Measurements from ENCODE around the gene OR51L1.
"Not testable (repeated sequence)": the region's sequence is repeated elsewhere in the genome, so short reads cannot be mapped to it uniquely, and the experiment has no call there.

The OR51L1 gene, protein sequence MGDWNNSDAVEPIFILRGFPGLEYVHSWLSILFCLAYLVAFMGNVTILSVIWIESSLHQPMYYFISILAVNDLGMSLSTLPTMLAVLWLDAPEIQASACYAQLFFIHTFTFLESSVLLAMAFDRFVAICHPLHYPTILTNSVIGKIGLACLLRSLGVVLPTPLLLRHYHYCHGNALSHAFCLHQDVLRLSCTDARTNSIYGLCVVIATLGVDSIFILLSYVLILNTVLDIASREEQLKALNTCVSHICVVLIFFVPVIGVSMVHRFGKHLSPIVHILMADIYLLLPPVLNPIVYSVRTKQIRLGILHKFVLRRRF

DNA sequence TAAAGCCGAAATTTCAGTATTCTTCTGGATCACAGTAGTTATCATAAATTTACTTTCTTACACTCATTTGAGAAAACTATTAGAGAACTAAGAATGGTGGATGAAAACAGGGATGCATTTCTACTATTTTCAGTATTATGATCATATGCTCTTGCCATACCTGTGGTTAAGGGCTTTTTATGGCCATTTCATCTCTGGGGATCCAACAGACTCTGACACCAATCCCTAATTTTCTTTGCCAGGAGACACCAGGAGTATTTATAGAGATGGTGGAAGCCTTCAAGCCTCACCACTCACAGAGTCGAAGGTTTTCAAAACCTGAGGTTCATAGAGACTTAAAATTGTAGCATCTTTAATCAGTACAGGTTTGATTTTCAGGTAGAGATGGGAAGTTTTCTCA is at the start of gene OR51L1:
TSS of gene OR51L1 (plus strand) at position 301 of the 400 bp plus-strand sequence. CDS start 4,132 bp downstream, outside the sequence.
- no peak for DNase-seq

DNA sequence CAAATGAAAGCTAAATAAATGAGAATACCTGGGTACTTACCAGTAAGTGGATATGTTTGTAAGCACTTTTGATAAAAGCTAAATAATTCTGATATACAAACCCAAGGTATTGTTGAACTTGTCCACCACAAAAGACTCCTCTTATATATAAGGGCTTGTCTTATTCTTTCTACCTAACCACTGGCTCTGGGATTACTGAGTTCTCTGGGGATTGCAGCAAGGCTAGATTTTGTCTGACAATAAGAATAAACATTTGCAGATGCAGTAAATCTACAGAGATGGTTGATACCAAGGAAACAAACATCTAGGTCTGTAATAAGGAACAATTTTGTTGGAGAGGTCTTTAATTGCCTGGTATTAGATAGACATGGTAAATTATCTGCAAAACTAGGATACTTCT is 47.1 kb upstream of the OR51L1 start, which contains the start of gene OR51A4:
TSS of gene OR51A4 (minus strand) at position 101 of the 400 bp plus-strand sequence. CDS start 505 bp downstream, outside the sequence.
- no peak for DNase-seq

DNA sequence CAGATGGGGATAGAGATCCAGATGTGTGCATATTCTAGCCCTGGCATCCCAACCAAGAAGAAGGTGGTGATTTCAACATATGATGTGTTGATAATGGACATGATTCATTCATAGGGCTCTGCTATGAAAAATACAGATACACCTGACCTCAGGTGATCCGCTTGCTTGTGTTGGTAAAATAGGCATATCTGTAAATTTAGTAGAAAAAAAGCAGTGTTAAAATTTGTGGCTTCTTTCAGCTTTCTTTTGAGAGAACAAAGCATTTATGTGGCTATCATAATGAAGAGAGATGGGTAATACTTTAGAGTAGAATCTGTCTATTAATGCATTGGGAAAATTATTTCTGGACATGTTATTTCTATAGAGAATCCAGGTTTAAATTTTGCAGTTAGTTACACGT is 39.0 kb upstream of the OR51L1 start, which contains the start of gene OR51A2:
TSS of gene OR51A2 (minus strand) at position 101 of the 400 bp plus-strand sequence. CDS start at position 101, 0 bp downstream.
- DNase-seq = not testable (repeated sequence)

DNA sequence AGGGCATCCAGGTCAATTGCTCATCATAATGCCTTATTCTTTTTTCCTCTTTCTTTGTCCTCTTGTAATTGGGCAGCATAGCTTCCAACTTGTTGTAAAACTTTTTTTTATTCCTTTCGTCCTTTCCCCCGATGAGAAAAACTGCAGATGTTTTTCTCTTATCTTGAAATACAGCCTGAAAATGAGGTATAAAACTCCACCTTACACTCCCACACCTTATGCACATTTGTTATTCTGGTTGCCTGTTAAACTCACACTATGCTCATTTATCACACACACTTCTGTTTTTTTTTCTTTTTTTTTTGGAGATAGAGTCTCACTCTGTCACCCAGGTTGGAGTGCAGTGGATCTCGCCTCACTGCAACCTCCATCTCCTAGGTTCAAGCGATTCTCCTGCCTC is 37.3 kb upstream of the OR51L1 start:
- DNase-seq = no peak

DNA sequence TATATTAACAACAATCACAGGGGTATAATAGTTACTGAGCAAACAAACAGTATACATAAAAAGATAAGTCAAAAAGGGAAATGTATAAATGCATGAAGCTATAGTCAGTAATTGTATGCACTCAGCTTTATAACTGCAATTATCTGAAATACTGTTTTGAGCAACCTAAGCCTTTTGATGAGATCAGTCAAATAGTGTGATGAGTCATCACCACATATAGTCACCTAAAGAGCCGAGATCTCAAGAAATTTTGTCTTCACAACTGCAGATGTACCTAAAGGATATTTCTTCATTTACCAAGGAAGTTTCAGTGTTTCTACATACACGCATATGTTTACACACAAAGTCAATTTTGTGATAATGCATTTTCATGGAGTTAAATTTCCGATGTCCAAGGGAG is 33.8 kb upstream of the OR51L1 start:
- no peak for DNase-seq

DNA sequence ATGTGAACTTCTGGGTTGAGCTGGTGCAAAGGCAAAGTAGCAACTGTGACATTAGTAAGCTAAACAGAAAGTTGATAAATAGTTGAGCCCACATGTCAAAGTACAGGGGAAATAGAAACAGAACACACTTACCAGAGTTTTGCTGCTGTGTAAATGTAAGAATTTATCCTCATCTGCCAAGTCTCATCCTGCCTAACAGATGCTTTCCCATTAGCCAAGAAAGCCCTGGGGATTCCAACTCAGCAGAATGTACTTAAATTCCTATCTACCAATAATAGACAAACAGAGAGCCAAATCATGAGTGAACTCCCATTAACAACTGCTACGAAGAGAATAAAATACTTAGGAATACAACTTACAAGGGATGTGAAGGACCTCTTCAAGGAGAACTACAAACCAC is 31.8 kb upstream of the OR51L1 start:
- DNase-seq = no peak

DNA sequence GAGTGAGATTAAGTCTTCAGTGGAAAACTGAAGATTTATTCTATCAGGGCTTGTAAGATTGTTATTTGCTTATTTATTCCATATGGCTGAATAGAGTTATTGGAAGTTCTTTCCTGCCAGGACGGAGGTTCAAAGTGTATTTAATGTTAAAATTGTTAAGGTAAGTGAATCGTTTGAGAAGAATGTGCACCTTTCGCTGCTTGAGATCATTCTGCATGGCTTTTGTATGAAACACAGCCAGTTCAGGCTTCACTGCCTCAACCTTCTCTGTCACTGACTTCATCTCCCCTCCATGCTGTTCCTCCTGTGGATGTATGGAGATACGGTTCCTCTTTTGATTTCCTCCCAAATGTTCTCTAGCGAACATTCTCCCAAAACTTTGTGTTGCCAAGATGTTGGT is 19.2 kb upstream of the OR51L1 start:
- DNase-seq = no peak

DNA sequence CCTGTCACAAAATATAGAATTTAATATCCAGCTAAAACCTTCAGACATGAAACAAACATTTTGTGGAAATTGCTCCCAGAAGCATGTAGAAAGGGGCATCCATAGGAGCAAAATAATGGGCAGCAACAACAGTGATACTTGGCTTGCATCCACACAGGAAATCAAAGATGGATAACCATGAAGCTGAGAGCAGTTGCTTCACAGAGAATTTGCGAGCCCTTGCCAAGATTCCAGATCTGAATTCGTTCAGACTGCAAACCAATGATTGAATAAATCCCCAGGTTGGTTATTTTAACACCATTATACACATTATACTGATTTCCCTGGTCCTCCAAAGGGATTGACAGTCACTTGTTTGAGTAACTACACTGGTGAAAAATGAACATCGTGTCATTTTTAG is 15.6 kb upstream of the OR51L1 start:
- DNase-seq = no peak

DNA sequence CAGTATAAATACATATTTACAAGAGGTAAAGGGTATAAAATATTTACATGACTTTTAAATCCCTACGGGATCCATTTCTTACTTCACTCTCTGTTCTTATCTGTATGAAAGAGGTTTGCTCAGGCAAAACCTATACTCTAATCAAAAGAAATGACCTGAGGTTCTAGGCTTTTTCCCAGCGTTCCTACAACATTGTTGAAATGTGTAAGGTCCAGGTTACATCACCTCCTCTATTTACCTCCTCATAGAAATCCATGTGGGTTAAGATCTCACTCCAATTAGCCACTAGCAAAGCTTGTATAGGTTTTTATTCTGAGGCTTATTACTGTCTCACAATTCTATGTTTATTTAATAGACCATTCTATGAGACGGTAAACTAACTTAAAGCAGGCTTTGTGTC is 12.0 kb upstream of the OR51L1 start:
- no peak for DNase-seq

DNA sequence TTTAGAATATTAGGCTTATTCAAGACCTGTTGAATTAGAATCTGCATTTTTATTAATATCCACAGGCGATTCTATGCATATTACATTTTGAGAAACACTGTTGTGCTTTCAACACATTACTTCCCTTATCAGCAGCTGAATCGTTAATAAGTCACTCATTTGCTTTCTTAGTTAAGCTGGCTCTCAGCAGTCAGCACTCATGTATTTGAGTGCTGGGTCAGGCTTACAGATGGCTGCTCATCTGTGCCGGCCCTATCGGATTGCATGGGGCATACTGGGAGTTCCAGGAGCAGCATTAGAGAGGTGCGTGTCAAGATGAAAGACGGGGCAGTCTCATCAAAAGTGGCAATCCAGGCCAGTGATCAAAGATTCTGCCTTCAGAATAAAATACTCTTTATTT is 10.8 kb upstream of the OR51L1 start:
- no peak for DNase-seq

DNA sequence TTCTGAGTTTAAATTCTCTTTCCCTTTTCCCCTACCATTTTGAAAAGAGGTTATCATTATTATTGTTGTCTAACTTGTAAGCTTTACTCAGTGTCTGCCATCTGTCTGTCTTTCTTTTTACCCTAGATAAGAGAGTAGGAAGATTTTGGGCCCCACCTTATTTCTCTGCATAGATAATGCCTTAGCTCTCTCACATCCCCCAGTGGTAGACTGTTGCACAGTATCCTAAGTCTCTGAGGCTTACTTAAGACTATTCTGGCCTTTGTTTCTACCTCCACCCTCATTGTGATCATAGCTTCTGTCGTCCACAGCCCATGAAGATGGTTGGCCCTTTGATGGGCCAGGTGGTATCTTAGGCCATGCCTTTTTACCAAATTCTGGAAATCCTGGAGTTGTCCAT is 3.6 kb upstream of the OR51L1 start:
- no peak for DNase-seq

DNA sequence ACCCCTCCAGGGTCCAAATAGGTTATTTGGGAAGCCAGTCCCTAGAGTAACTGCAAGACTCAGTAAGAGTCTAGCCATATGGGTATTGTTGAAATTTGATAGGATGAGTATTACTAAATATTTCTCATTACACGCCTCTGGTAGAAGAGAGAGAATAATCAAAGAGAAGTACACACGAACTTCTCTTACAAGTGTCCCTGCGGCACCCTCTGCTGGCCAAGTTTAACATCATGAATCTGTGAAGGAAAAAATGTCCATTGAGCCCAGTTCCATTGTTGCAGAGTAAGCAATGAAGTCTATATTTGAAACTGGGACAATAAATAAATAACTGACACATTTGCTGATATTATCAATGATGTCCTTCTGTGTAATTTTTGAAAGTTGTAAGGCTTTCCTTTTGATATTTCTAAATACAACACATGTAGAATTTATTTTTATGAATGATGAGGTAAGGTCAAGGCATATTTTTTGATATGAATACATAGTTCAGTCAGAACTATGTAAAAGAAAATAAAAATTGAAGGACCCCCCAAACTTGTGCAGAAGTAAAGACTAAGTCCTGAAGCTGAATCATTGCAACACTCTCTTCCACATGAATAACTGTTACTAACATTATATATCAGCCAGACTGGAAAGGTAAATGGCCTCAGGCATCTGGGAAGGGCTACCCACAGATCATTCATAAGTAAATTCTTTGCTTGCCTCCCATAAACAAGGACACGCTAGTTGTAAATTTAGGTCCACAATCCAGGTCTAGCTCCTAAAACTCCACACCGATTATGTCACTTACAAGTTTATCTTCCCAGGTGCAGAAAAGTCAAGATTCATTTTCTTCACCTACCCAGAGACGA is 10.0 kb downstream of the OR51L1 start:
- DNase-seq = no peak

DNA sequence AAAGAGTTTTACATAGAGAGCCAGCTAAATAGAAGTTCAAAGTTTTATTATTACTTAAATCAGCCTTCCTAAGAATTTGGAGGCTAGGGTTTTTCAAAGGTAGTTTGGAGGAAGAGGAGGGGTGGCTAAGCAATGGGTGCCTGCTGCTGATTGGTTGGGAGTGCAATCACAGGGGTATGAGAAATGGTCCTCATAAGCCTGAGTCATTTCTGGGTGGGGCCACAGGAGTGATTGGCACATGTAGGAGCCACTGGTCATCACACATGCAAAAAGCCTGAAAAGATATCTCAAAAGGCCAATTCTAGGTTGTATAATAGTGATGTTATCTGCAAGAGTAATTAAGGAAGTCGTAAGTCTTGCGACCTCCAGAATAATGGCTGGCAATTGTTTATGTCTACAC is 12.9 kb downstream of the OR51L1 start:
- no peak for DNase-seq

DNA sequence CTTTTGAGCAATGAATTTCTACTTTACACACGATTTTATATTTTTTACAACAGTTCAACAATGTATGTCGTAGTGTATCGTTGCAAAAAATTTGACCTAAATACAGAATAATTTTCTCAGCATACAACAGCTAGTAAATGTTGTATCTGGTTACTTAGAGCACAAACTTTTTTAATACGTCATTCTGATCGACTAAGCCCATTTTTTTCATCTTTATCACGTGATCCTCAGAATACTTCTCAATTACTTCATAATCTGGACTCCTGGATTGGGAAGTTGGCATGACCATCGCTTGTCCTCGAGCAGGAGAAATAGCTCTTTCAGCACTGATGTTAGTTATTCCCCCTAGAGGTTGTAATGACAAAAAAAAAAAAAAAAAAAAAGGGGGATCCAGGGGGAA is 16.6 kb downstream of the OR51L1 start:
- DNase-seq = no peak

DNA sequence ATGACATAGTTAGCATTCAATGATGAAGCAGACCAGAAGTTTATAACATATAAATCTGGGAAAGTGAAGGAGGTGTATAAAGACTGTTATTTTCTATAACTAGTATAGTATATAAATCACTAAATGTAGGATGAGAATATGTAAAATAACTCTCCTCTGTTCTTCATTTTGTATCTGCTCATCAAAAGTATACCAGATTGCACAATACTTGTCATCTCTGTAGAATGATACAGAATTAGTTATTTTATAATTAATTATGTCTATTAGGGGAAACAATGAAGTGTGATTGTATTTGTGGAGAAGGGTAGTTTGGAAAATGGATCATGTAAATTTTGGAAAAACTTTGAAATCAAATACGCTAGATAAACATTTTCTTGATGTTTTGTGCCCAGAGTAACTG is 18.4 kb downstream of the OR51L1 start:
- DNase-seq = no peak

DNA sequence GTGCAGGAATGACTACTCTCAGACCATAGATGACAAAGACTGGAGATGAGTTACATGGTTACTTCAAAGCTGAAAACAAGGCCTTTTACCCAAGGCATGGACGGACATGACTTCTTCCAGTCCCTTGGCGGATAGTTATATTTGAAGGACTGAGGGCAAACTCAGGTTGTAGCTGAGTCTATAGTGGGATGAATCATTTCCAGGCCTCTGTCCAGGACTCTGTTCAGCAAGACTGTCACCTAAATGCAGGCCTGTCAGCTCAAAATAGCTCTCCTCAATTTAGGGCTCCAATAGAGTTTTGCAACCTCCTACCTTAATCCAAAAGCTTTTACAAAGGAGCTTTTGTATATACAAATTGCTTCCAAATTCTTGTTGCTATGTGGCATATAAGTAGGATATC is 27.3 kb downstream of the OR51L1 start:
- no peak for DNase-seq

DNA sequence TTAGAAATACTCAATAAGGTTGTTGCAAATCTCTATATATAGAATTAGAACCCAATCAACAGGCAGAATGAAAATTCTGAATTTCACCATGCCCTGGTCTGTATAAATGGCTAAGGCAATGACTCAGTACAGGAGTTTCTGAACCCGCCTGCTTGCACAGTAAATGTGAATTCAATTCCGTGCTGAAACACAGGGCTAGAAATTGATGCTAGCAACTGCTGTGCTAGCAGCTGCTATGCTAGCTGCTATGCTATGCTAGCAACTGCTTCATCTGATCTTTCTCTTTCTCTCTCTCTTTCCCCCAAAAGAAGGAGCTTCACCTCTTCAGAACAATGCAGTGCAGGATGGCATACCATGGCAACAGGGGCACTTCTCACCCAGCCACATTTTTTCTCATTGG is 42.0 kb downstream of the OR51L1 start:
- DNase-seq = no peak

DNA sequence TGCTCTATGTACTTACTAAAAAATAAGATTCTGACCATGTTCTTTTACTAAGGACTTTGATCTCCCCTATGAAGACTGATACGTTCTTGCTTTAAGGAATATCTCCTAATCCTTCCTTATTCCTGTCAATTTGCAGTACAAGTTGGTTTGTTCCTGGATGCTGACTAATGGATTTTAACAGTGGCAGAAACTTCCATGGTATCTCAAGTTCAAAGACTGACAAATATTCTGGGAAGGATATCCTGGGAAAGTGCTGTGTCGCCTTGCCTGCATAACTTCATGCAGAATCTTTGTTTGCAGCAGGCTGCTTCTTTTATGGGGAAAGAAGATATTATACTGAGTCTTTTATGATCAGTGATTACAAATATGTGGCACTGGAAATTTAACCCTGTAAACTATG is 43.3 kb downstream of the OR51L1 start:
- DNase-seq = no peak

DNA sequence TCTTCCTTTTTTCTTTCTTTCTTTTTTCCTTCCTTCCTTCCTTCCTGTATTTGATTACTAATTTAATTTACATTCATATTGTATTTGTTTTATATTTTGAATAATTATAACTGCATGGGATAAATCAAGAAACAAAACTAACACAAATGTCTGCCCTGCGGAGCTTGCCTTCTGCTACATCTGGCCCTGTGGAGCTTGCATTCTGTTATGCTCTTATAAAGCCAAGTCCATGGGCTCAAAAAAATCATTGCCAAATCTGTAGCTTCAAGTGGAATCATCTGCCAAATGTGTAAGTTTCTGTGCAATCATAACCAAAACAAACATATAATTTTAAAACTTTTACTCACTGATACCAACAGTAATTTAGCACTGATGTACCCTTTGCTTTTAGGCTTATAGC is 43.7 kb downstream of the OR51L1 start:
- no peak for DNase-seq

DNA sequence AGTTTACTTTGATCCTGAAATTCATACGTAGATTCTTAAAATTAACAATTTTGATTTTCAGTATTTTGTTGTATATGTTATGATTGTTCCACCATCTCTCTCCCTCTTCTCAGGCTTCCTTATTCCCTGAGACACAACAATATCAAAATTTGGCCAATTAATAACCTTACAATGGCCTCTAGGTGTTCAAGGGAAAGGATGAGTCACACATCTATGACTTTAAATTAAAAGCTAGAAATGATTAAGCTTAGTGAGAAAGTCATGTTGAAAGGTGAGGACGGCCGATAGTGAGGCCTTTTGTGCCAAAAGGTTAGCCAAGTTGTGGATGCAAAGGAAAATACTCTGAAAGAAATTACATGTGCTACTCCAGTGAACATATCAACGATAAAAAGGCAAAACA is 46.2 kb downstream of the OR51L1 start:
- no peak for DNase-seq

DNA sequence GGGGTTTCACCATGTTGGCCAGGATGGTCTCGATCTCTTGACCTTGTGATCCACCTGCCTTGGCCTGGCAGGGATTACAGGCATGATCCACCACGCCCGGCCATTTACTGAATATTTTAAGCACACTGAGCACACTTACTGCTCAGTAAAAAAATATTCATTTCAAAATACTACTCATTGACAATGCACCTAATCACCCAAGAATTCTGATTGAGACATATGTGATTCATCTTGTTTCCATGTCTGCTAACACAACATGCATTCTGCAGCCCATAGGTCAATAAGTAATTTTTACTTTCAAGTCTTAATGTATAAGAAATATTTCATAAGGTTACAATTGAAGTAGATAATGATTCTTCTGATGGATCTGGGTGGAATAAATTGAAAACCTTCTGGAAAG is 47.4 kb downstream of the OR51L1 start:
- DNase-seq = no peak

DNA sequence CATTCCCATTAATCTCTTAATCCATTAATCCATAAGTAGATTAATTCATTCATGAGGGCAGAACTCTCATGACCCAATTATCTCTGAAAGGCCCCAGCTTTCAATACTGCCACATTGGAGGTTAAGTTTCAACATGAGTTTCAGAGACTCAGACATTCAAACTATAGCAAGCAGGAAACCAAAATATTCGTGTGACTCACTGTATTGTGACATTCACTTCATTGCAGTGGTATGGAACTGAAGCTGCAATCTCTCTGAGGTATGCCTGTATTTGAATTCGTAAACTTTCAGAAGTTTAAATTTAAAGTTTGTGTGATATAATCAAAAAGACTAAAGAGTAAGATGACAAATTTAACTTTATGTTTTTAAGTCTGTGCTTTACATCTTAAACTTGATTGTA is 48.7 kb downstream of the OR51L1 start:
- no peak for DNase-seq

DNA sequence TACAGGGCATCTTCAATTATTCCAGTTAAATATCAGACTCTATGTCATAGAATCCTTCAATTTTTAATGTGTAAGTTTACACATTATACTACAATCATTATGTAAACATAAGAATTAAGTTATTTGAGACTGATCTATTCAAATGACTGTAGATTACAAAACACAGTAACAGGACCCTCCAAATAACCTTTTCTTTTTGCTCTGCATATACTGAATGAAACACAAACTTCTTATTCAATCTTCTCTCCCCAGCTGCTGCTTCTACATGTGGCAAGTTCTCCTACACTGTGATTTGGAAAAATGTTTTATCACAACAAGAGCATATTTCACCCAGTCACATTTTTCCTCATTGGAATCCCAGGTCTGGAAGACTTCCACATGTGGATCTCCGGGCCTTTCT is 51.6 kb downstream of the OR51L1 start, which contains the start of gene OR52J3:
TSS of gene OR52J3 (plus strand) at position 301 of the 400 bp plus-strand sequence. CDS start at position 301, 0 bp downstream.
- DNase-seq = no peak

DNA sequence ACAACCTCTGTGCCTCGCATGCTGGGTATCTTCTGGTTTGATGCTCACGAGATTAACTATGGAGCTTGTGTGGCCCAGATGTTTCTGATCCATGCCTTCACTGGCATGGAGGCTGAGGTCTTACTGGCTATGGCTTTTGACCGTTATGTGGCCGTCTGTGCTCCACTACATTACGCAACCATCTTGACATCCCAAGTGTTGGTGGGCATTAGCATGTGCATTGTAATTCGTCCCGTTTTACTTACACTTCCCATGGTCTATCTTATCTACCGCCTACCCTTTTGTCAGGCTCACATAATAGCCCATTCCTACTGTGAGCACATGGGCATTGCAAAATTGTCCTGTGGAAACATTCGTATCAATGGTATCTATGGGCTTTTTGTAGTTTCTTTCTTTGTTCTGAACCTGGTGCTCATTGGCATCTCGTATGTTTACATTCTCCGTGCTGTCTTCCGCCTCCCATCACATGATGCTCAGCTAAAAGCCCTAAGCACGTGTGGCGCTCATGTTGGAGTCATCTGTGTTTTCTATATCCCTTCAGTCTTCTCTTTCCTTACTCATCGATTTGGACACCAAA is 52.2 kb downstream of the OR51L1 start:
- no peak for DNase-seq

All from activated CD4-positive, CD25-positive, alpha-beta regulatory T cell (primary cell).